GM13976 (cell line): ENCODE results near the gene TMEM132D.

ENCODE experiments used
- DNase-seq: peaks from one replicate; pipeline ENCODE4 v3.0.0; 2012; ENCODE audit warnings: low spot score
- CTCF ChIP-seq: IDR thresholded peaks from 2 replicates; pipeline ENCODE4 v1.5.1; 2012; ENCODE audit warnings: borderline replicate concordance, mild to moderate bottlenecking; ENCODE audit not compliant: insufficient read depth; ENCODE audit errors: extremely low read depth, missing control alignments, control extremely low read depth
- in situ Hi-C: fragments of 300-500 bp; cut with MboI; formaldehyde crosslinking; loops from one replicate; pipeline ENCODE4 v1.12.0; 2022; ENCODE audit warnings: low sequenced_read_pairs, mixed read lengths, inconsistent platforms; ENCODE audit not compliant: unreplicated experiment

TMEM132D gene

GRCh38 chr12:129241852-129242251, 662.0 kb downstream of the TMEM132D start:
- no peak for DNase-seq
- no peak for TF ChIP-seq CTCF
- in situ Hi-C loops: no loop called here

GRCh38 chr12:129237881-129238280, 665.9 kb downstream of the TMEM132D start:
- DNase-seq: no peak
- in situ Hi-C loops: no loop called here
- no peak for TF ChIP-seq CTCF

GRCh38 chr12:129234209-129234608, 669.6 kb downstream of the TMEM132D start:
- TF ChIP-seq CTCF: no peak
- in situ Hi-C loops: no loop called here

GRCh38 chr12:129231491-129231890, 672.3 kb downstream of the TMEM132D start:
- no peak for TF ChIP-seq CTCF
- in situ Hi-C loops: no loop called here
- no peak for DNase-seq

More at GRCh38 chr12:129234209-129234608, 669.6 kb downstream of the TMEM132D start:
- DNase-seq: no peak

- no peak for TF ChIP-seq CTCF
- in situ Hi-C loops: no loop called here
- no peak for DNase-seq
Observed at GRCh38 chr12:129230995-129231394, 672.8 kb downstream of the TMEM132D start.

GRCh38 chr12:129226851-129227250, 677.0 kb downstream of the TMEM132D start:
- no peak for DNase-seq
- TF ChIP-seq CTCF: no peak
- in situ Hi-C loops: no loop called here

GRCh38 chr12:129226005-129226404, 677.8 kb downstream of the TMEM132D start:
- in situ Hi-C loops: no loop called here
- no peak for DNase-seq
- no peak for TF ChIP-seq CTCF
